Fibroblast of skin of left biceps (primary cell): Measurements from ENCODE around the gene EIF3I.

Experiments
- DNase-seq, 2 experiments: peaks; one replicate each; pipeline ENCODE4 v3.0.0-alpha.2; 2013; ENCODE audit warnings: low read depth in 2 of 2

The EIF3I gene

DNA sequence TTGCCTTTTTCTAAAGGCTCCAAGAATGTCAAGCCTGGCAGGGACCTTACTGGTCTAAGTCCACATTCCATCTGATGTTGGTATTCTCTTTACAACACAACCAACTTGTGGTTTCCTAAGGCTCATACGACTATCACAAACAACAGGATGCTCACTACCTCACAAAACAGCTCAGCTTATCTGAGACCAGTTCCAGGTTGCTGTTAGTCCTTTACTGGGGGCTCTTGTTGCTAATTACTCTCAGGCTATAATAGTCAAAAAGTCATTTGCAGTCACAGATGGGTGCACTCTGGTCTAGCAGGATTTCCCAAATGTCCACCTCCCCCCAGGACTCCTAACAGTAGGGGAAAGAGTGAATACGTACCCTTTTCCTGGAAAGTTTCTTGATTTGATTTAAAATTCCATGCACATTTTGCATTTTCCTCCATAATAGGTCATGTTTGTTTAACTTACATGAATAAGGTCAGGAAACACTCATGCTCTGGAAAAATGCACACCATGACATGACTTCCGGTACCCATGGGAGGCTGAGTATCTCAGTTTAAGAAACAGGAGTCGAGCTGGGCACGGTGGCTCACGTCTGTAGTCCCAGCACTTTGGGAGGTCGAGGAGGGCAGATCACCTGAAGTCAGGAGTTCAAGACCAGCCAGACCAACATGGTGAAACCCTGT lies 44.8 kb downstream of the EIF3I start:
- DNase-seq = peak in 1 of 2 experiments; percentile 15

DNA sequence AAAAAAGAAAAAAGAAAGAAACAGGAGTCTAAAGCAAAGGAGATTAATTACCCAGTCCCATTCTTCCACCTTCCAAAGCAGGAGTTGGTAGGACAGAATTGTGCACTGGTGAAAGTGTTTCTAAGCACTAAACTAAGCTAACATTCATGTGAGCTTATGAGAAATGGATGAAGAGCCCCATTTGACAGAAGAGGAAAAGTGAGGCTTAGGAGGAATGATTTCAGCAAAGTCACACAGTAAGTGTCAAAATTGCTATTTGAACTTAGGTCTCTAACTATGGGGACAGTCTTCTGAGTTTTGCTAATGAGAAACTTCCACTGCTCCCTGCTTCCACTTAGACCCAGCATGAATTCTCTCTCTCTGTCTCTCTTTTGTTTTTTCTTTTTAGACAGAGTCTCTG lies 47.5 kb downstream of the EIF3I start:
- DNase-seq = no peak

DNA sequence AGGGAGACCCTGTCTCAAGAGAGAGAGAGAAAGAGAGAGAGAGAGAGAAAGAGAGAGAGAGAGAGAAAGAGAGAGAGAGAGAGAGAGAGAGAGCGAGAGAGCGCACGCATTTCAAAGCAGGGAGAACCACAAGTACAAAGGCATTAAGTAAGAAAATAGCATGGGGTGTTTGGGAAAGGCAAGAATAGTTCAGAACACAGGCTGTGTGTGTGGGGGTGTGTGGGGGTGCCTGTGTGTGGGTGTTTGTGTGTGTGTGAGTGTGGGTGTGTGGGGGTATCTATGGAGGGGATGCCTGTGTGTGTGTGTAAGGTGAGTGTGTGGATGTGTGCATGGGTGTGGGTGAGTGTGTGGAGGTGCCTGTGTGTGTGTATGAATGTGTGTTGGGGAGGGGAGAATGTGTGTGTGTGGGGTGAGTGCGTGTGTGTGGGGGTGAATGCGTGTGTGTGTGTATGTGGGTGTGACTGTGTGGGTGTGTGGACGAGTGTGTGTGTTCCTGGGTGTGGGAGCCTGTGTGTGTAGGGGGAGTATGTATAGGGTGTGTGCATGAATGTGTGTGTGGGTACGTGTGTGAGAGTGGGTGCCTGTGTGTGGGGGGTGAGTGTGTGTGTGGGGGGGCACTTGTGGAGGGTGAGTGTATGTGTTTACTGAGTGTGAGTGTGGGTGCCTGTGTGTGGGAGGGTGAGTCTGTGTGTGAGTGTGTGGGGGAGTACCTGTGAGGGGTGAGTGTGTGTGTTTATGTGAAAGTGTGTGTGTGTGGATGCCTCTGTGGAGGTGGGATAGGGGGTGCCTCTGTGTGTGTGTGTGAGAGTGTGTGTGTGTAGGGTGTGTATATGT lies 50.6 kb downstream of the EIF3I start:
- DNase-seq = no peak

DNA sequence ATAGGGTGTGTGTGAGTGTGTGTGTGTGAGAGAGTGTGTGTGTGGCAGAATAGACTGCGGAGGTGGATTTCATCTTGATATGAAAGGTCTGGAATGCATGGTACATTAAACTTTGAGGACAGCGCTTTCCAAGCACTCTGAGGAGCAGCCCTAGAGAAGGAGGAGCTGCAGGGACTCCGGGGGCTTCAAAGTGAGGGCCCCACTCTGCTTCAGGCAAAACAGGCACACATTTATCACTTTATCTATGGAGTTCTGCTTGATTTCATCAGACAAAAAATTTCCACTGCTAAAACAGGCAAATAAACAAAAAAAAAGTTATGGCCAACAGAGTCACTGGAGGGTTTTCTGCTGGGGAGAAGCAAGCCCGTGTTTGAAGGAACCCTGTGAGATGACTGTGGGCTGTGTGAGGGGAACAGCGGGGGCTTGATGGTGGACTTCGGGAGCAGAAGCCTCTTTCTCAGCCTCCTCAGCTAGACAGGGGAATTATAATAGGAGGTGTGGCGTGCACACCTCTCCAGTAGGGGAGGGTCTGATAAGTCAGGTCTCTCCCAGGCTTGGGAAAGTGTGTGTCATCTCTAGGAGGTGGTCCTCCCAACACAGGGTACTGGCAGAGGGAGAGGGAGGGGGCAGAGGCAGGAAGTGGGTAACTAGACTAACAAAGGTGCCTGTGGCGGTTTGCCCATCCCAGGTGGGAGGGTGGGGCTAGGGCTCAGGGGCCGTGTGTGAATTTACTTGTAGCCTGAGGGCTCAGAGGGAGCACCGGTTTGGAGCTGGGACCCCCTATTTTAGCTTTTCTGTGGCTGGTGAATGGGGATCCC lies 51.4 kb downstream of the EIF3I start:
- no peak for DNase-seq

DNA sequence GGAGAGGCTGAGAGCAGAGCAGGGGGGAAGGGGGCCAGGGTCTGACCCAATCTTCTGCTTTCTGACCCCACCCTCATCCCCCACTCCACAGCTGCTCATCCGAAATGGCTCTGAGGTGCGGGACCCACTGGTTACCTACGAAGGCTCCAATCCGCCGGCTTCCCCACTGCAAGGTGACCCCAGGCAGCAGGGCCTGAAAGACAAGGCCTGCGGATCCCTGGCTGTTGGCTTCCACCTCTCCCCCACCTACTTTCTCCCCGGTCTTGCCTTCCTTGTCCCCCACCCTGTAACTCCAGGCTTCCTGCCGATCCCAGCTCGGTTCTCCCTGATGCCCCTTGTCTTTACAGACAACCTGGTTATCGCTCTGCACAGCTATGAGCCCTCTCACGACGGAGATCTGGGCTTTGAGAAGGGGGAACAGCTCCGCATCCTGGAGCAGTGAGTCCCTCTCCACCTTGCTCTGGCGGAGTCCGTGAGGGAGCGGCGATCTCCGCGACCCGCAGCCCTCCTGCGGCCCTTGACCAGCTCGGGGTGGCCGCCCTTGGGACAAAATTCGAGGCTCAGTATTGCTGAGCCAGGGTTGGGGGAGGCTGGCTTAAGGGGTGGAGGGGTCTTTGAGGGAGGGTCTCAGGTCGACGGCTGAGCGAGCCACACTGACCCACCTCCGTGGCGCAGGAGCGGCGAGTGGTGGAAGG lies 52.6 kb downstream of the EIF3I start:
- no peak for DNase-seq

DNA sequence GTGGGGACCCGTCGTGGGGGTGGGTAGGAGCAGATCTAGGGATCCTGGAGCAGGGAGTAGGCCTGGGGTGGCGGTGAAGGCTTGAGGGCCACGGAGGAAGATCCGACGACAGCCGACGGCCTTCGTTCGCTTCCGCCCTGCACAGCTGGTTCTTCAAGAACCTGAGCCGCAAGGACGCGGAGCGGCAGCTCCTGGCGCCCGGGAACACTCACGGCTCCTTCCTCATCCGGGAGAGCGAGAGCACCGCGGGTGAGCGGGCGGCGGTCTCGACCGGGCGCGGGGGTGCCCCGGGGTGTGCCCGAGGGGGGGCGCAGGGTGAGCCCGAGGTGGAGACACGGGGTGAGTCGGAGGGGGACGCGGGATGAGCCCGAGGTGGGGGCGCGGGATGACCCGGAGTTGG lies 53.2 kb downstream of the EIF3I start:
- no peak for DNase-seq

DNA sequence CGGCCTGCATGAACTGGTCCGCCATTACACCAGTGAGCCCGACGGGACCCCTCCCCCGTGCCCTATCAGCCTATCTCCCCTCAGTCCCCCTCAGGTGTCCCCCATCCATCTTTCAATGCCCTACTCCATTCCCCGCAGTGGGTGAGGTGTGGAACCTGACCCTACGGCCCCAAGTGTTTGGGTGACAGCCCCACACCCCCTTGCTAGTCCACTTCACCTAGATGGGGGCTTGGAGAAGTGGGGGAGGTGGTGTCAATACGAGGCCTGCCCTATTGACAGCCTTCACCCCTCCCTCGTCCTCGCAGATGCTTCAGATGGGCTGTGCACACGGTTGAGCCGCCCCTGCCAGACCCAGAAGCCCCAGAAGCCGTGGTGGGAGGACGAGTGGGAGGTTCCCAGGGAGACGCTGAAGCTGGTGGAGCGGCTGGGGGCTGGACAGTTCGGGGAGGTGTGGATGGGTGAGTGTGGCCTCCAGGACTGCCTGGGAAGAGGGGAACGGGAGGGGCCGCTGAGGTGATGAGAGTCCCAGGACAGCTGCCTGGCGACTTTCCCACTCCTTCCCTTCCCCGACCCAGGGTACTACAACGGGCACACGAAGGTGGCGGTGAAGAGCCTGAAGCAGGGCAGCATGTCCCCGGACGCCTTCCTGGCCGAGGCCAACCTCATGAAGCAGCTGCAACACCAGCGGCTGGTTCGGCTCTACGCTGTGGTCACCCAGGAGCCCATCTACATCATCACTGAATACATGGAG lies 54.0 kb downstream of the EIF3I start:
- DNase-seq = no peak
